ENCODE data around the gene PPP1R12C. TPM values are rescaled to one million over a fixed set of nuclear protein-coding genes. Genes with fewer than 3 reads are reported as not detected.

Gene PPP1R12C
- total RNA-seq, 1 donor from 2014 or later, result 219 TPM

GRCh38 chr19:55137915-55138314 lies 20.5 kb upstream of the PPP1R12C start:
- Histone ChIP-seq H3K9me3 (no peaks in the 10 kb centered on the region), H3K4me1 (peaks cover 0 to 4% of the 10 kb centered on the region in 2 donors), H3K4me3 (no peak overlapping the region), H3K27ac (no peak overlapping the region), H3K36me3 (no peaks in the 10 kb centered on the region), H3K27me3 (peaks cover 14% of the 10 kb centered on the region)
- no peak for TF ChIP-seq CTCF (IDR thresholded peaks at IDR 0.05)
- intact Hi-C loops (cut with DNase I), result no loop called here
- no peak for DNase-seq (ENCODE audit: low spot score in 2 of 2)

GRCh38 chr19:55136399-55137102 lies 19.1 kb upstream of the PPP1R12C start:
- H3K4me1 ChIP-seq, result peaks cover 0 to 1% of the 10 kb centered on the region in 2 donors
- no peak for DNase-seq (ENCODE audit: low spot score in 2 of 2)
- no peak for TF ChIP-seq CTCF (IDR thresholded peaks at IDR 0.05)
- no peaks in the 10 kb centered on the region for H3K36me3 ChIP-seq
- no peak overlapping the region for H3K27ac ChIP-seq
- intact Hi-C loops (cut with DNase I), result no loop called here
- no peaks in the 10 kb centered on the region for H3K9me3 ChIP-seq
- H3K27me3 ChIP-seq, result peaks cover 11% of the 10 kb centered on the region
- no peak overlapping the region for H3K4me3 ChIP-seq

GRCh38 chr19:55134736-55135135 lies 17.3 kb upstream of the PPP1R12C start:
- Histone ChIP-seq H3K27ac (no peak overlapping the region), H3K9me3 (no peaks in the 10 kb centered on the region), H3K27me3 (peaks cover 9% of the 10 kb centered on the region), H3K4me3 (no peak overlapping the region), H3K4me1 (no peaks in the 10 kb centered on the region), H3K36me3 (no peaks in the 10 kb centered on the region)
- no peak for TF ChIP-seq CTCF (IDR thresholded peaks at IDR 0.05)
- DNase-seq (ENCODE audit: low spot score in 2 of 2), result no peak
- intact Hi-C loops (cut with DNase I), result no loop called here

- no peaks in the 10 kb centered on the region for H3K36me3 ChIP-seq
- H3K27ac ChIP-seq, result no peak overlapping the region
- intact Hi-C loops (cut with DNase I), result no loop called here
- H3K4me3 ChIP-seq, result no peak overlapping the region
- peaks cover 9% of the 10 kb centered on the region for H3K27me3 ChIP-seq
- H3K9me3 ChIP-seq, result no peaks in the 10 kb centered on the region
- DNase-seq (ENCODE audit: low spot score in 2 of 2), result no peak
- no peaks in the 10 kb centered on the region for H3K4me1 ChIP-seq
- TF ChIP-seq CTCF (IDR thresholded peaks at IDR 0.05), result no peak
These were observed 16.4 kb upstream of the PPP1R12C start for GRCh38 chr19:55133639-55134444.

GRCh38 chr19:55132453-55133129 lies 15.2 kb upstream of the PPP1R12C start:
- Histone ChIP-seq H3K4me1 (no peaks in the 10 kb centered on the region), H3K4me3 (no peak overlapping the region), H3K27ac (no peak overlapping the region), H3K9me3 (no peaks in the 10 kb centered on the region), H3K36me3 (no peaks in the 10 kb centered on the region), H3K27me3 (peaks cover 6% of the 10 kb centered on the region)
- TF ChIP-seq CTCF (IDR thresholded peaks at IDR 0.05), result peak in 1 of 3 experiments; percentile 6
- no peak for DNase-seq (ENCODE audit: low spot score in 2 of 2)
- intact Hi-C loops (cut with DNase I), result no loop called here

Data from ascending aorta (tissue), 2 donors.